Coronary artery (tissue), 2 donors: ENCODE data around the gene ANO6.
"Not testable (repeated sequence)": the region's sequence is repeated elsewhere in the genome, so short reads cannot be mapped to it uniquely, and the experiment has no call there.

Source experiments
- DNase-seq: peaks from one replicate; pipeline ENCODE4 v3.0.0-alpha.2; 2017; ENCODE audit warnings: low spot score
- H3K27ac ChIP-seq, 2 donors: fragments of 200-600 bp; sonication (generic); one replicate each; pipeline ENCODE4 v1.5.1; 2016 to 2019
- H3K4me3 ChIP-seq: fragments of 200-600 bp; sonication (generic); 2 replicates; pipeline ENCODE4 v1.5.1; 2016; ENCODE audit warnings: mild to moderate bottlenecking, moderate library complexity
- CTCF ChIP-seq: fragments of 200-600 bp; sonication (generic); IDR thresholded peaks from one replicate; pipeline ENCODE4 v1.5.1; 2019; ENCODE audit warnings: antibody characterized with exemption

The ANO6 gene

GRCh38 chr12:45256721-45257120 is 40.8 kb downstream of the ANO6 start:
- no peak for DNase-seq
- no peak for TF ChIP-seq CTCF
- Histone ChIP-seq H3K27ac (no peak overlapping the region), H3K4me3 (no peak overlapping the region)

- TF ChIP-seq CTCF: no peak
- no peak overlapping the region for H3K27ac ChIP-seq
- DNase-seq: no peak
- H3K4me3 ChIP-seq: no peak overlapping the region
Observed at GRCh38 chr12:45257185-45257930, 41.5 kb downstream of the ANO6 start.

- Histone ChIP-seq H3K27ac (no peak overlapping the region), H3K4me3 (no peak overlapping the region)
- TF ChIP-seq CTCF: no peak
- no peak for DNase-seq
Observed at GRCh38 chr12:45259675-45260074, 43.8 kb downstream of the ANO6 start.

- no peak overlapping the region for H3K4me3 ChIP-seq
- H3K27ac ChIP-seq: no peak overlapping the region
- DNase-seq: no peak
- TF ChIP-seq CTCF: no peak
Observed at GRCh38 chr12:45260104-45260815, 44.4 kb downstream of the ANO6 start.

GRCh38 chr12:45260854-45261253 is 45.0 kb downstream of the ANO6 start:
- Histone ChIP-seq H3K27ac (no peak overlapping the region), H3K4me3 (no peak overlapping the region)
- no peak for TF ChIP-seq CTCF
- DNase-seq: no peak

GRCh38 chr12:45262185-45262584 is 46.3 kb downstream of the ANO6 start:
- DNase-seq, H3K27ac ChIP-seq, H3K4me3 ChIP-seq: not testable (repeated sequence)

GRCh38 chr12:45263587-45263986 is 47.7 kb downstream of the ANO6 start:
- no peak for TF ChIP-seq CTCF
- Histone ChIP-seq H3K27ac (no peak overlapping the region), H3K4me3 (no peak overlapping the region)
- no peak for DNase-seq
